Pancreas (tissue), 10 donors: ENCODE measurements around the gene DIP2C. TPM values are rescaled to one million over a fixed set of nuclear protein-coding genes. Genes with fewer than 3 reads are reported as not detected.

ENCODE experiments used
- ATAC-seq, 4 donors: fragments of 200-7000 bp; cut with Tn5 transposase; one replicate each; pipeline versions ENCODE4 v1.8.0 to v1.9.1; 2020; ENCODE audit warnings: mild to moderate bottlenecking in 4 of 4, moderate library complexity in 4 of 4
- DNase-seq, 6 donors: peaks; one replicate each; pipeline ENCODE4 v3.0.0-alpha.2; 2020
- FAIRE-seq: peaks from 2 replicates; lab custom pipeline; 2012; peaks lifted over from hg19 to GRCh38; lab: Jason Lieb, UNC
- H3K27ac ChIP-seq, 4 donors: fragments of 200-600 bp; sonication (generic); 1 replicate in 3 of 4; 2 replicates in 1 of 4; pipeline versions ENCODE4 v1.5.0 to v1.8.0; 2020
- H3K27me3 ChIP-seq, 4 donors: fragments of 200-600 bp; one replicate each; pipeline ENCODE4 v1.8.0; 2021
- H3K36me3 ChIP-seq, 3 donors: fragments of 200-600 bp; sonication (generic) in 1 of 3; one replicate each; pipeline versions ENCODE4 v1.5.0 to v1.8.0; 2020 to 2021
- H3K4me1 ChIP-seq, 3 donors: fragments of 200-600 bp; one replicate each; pipeline ENCODE4 v1.8.0; 2021
- H3K4me3 ChIP-seq, 4 donors: fragments of 200-600 bp; sonication (generic) in 2 of 4; one replicate each; pipeline versions ENCODE4 v1.5.0 to v1.8.0; 2020 to 2021
- H3K9me3 ChIP-seq, 4 donors: fragments of 200-600 bp; one replicate each; pipeline ENCODE4 v1.8.0; 2021
- WGBS, 2 donors: extraction: QIAGEN DNeasy Blood & Tissue Kit; methylation state at CpG; one replicate each; pipeline ENCODE4 v1.1.7; 2013; 5-methylcytosine and 5-hydroxymethylcytosine counted together
- intact Hi-C, 3 donors: fragments of 100-400 bp; cut with DNase I; formaldehyde crosslinking; loops; one replicate each; pipeline versions ENCODE4 v1.11.1 to v1.14.2; 2022
- polyA plus RNA-seq, 2 donors: library from polyadenylated mRNA; stranded (reverse); fragments of 200-250 nt; gene quantifications; one replicate each; pipeline ENCODE4 v1.2.3, GENCODE V29; 2013
- total RNA-seq, 6 donors: library from RNA; stranded (reverse); fragmentation: NEBNext Ultra II Directional in 4 of 6; extraction: Animal tissue kit (Norgen Biotek cat#: 25700) in 4 of 6; gene quantifications; one replicate each; pipeline versions ENCODE4 v1.2.1 to v1.2.4, GENCODE V29; 2021 to 2023
- TF ChIP-seq, protein P1 (sequence below), 4 donors: fragments of 200-600 bp; sonication (generic) in 3 of 4; IDR thresholded peaks; one replicate each; pipeline versions ENCODE4 v1.5.0 to v1.8.0; 2021; ENCODE audit warnings: antibody characterized with exemption in 4 of 4
- donor health status: healthy with polysubstance abuse.
- donor health status: DM: no; HTN: no; CAD: no; lungs with moderate emphysema.
- donor health status: DM: no; HTN: no; CAD: no.
- donor health status: control.
- donor health status: control.
- donor health status: Bipolar disorder and iron deficiency.
- donor health status: DM: yes; HTN: yes; CAD: no.
- donor health status: DM: no; HTN: no; CAD: no.
- donor health status: DM: no; HTN: no; CAD: no.
- donor health status: DM: yes; HTN: yes; CAD: no.

The DIP2C gene
- total and polyA plus RNA-seq, 8 donors = 4.3 to 11.8 (median 7.3) TPM

DNA sequence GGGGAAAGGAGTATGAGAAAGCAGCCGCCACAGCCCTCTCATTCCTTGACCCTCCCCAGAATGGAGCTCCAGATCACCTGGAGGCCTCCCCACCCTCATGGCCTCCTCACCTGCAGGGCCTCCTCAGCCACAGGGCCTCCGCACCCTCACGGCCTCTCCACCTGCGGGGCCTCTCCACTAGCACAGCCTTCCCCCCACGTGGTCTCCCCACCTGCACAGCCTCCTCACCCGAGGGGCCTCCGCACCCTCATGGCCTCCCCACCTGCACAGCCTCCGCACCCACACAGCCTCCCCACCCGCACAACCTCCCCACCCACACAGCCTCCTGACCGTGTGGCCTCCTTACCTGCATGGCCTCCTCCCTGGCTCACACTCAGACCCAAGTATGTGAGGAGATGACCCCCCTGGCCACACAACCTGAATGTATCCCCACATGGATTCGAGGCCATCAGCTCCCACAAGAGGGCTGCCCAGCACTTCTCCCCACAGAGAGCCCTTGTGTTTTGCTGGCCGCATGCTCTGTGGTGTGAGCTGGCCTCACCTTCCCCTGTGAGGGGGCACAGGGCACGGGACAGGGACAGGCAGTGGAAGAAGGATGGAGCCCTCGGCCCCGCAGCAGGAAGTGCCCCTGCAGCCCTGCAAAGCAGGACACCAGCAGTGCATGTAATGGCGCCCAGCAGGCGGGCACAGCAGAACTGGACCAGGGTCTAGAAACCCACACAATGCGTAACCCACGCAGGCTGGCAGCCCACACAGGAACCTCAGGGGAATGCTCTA is 3.1 kb downstream of the DIP2C start:
- DNase-seq = no peak
- H3K36me3 ChIP-seq = no peaks in the 10 kb centered on the region
- no peaks in the 10 kb centered on the region for H3K9me3 ChIP-seq
- no peak overlapping the region for H3K4me3 ChIP-seq
- intact Hi-C loops = no loop called here
- WGBS, 2 donors = 96 to 98% methylated on average over 19 of the region's 19 CpGs
- H3K4me1 ChIP-seq = no peaks in the 10 kb centered on the region
- TF ChIP-seq, protein P1, sequence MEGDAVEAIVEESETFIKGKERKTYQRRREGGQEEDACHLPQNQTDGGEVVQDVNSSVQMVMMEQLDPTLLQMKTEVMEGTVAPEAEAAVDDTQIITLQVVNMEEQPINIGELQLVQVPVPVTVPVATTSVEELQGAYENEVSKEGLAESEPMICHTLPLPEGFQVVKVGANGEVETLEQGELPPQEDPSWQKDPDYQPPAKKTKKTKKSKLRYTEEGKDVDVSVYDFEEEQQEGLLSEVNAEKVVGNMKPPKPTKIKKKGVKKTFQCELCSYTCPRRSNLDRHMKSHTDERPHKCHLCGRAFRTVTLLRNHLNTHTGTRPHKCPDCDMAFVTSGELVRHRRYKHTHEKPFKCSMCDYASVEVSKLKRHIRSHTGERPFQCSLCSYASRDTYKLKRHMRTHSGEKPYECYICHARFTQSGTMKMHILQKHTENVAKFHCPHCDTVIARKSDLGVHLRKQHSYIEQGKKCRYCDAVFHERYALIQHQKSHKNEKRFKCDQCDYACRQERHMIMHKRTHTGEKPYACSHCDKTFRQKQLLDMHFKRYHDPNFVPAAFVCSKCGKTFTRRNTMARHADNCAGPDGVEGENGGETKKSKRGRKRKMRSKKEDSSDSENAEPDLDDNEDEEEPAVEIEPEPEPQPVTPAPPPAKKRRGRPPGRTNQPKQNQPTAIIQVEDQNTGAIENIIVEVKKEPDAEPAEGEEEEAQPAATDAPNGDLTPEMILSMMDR (IDR thresholded peaks at IDR 0.05) = no peak
- ATAC-seq = no peak
- no peak overlapping the region for H3K27ac ChIP-seq
- no peaks in the 10 kb centered on the region for H3K27me3 ChIP-seq
- no peak for FAIRE-seq

DNA sequence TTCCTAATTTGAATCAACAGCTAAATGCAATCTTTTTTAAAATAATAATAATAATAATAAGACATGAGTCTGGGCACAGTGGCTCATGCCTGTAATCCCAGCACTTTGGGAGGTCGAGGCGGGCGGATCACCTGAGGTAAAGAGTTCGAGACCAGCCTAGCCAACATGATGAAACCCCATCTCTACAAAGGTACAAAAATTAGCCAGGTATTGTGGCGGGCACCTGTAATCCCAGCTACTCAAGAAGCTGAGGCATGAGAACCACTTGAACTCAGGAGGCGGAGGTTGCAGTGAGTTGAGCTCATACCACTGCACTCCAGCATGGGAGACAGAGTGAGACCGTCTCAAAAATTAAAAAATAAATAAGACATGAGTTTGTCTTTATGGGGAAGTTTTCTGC is 3.9 kb downstream of the DIP2C start:
- no peaks in the 10 kb centered on the region for H3K9me3 ChIP-seq
- intact Hi-C loops = no loop called here
- no peaks in the 10 kb centered on the region for H3K36me3 ChIP-seq
- ATAC-seq (no peak), FAIRE-seq (no peak), DNase-seq (no peak)
- TF ChIP-seq, protein P1 (IDR thresholded peaks at IDR 0.05) = no peak
- H3K4me3 ChIP-seq = no peak overlapping the region
- WGBS, 2 donors = 83% methylated on average over 7 of the region's 7 CpGs
- H3K4me1 ChIP-seq = no peaks in the 10 kb centered on the region
- no peak overlapping the region for H3K27ac ChIP-seq
- no peaks in the 10 kb centered on the region for H3K27me3 ChIP-seq

DNA sequence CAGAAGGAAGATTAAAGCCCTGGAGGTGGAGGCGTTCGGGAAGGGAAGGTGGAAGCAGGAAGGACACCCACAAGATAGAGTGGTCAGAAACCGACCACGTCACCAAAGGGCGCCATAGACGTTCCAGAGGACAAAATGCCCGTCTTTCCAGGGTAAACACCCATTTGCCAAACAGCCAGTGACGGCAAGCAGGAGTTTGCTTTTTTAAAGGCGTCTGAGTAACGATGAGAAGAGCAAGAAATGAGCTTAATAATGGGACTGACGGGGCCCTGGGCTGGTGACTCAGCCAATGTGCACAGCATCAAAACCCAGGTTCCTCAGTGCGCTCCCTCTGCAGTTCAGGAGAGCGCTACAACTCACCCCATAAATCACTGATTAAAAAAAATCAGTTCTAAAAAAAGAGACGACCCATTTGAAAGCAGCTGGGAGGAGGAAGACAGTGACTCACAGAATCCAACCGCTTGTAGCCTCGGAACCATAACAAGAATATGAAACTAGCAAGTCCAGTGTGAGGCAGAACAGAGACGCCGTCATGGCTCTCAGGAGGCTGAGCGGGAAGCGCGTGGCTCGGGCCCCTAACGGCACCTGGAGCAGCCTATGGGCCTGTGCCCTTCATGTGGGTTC is 5.9 kb downstream of the DIP2C start:
- no peaks in the 10 kb centered on the region for H3K27me3 ChIP-seq
- no peak for FAIRE-seq

DNA sequence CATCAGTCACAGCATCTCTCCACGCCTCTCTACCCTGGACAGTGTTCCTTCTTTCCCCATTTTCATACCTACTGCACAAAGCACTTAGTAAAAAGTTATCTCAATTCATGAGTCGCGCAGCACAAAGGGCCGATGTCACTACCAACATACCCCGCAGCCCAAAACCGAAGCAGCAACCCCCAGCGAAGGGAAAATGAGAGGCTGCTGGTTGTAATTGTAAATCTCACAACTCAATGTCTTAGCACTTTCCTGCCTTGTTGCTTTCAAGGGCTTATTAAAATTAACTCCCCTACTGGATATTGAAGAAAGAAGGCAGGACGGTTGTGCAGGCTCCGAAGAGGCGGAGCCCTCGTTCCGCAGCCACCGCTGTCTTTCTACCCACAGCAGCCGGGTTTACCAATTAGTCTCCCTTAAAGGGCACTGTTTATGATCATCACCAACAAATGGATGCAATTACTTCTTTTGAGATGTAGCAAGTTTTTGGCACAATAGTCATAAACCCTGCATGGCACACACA is 6.5 kb downstream of the DIP2C start:
- no peak for DNase-seq
- Histone ChIP-seq H3K4me3 (no peak overlapping the region), H3K9me3 (no peaks in the 10 kb centered on the region), H3K27me3 (no peaks in the 10 kb centered on the region), H3K4me1 (no peaks in the 10 kb centered on the region), H3K36me3 (no peaks in the 10 kb centered on the region), H3K27ac (no peak overlapping the region)
- intact Hi-C loops = no loop called here
- 95% methylated on average over 14 of the region's 14 CpGs for WGBS, 2 donors
- ATAC-seq = no peak
- TF ChIP-seq, protein P1 (IDR thresholded peaks at IDR 0.05) = no peak
- no peak for FAIRE-seq

More for the DNA sequence above, 5.9 kb downstream of the DIP2C start:
- Histone ChIP-seq H3K4me1 (no peaks in the 10 kb centered on the region), H3K27ac (no peak overlapping the region), H3K36me3 (no peaks in the 10 kb centered on the region), H3K4me3 (no peak overlapping the region), H3K9me3 (no peaks in the 10 kb centered on the region)
- no peak for DNase-seq
- WGBS, 2 donors = 87 to 89% methylated on average over 23 of the region's 23 CpGs
- TF ChIP-seq, protein P1 (IDR thresholded peaks at IDR 0.05) = no peak
- ATAC-seq = peak in 2 of 4 donors; percentile 9 to 31
- intact Hi-C loops = no loop called here
